HuH-7 (cell line): ENCODE data around the gene CAMK2D.
A peak's percentile ranks its signal among the peaks of the same experiment; 100 is the strongest.

Experiments used
- DNase-seq: peaks from one replicate; pipeline ENCODE4 v3.0.0; 2011; ENCODE audit warnings: low spot score

Gene CAMK2D

GRCh38 chr4:113604955-113605354 is 156.6 kb downstream of the CAMK2D start:
- DNase-seq, result no peak

GRCh38 chr4:113603911-113604310 is 157.6 kb downstream of the CAMK2D start:
- DNase-seq, result no peak

GRCh38 chr4:113602646-113603228 is 158.8 kb downstream of the CAMK2D start:
- no peak for DNase-seq

- no peak for DNase-seq
Measured at GRCh38 chr4:113601636-113602035, 159.9 kb downstream of the CAMK2D start.

- DNase-seq, result no peak
Measured at GRCh38 chr4:113596396-113596795, 165.1 kb downstream of the CAMK2D start.

- DNase-seq, result no peak
Measured at GRCh38 chr4:113594231-113594556, 167.3 kb downstream of the CAMK2D start.

GRCh38 chr4:113593400-113594230 is 167.9 kb downstream of the CAMK2D start:
- no peak for DNase-seq

- no peak for DNase-seq
Measured at GRCh38 chr4:113591982-113592381, 169.6 kb downstream of the CAMK2D start.

GRCh38 chr4:113588895-113589668 is 172.5 kb downstream of the CAMK2D start:
- no peak for DNase-seq

GRCh38 chr4:113587640-113588275 is 173.8 kb downstream of the CAMK2D start:
- DNase-seq, result no peak

- DNase-seq, result no peak
Measured at GRCh38 chr4:113587156-113587555, 174.4 kb downstream of the CAMK2D start.

GRCh38 chr4:113586072-113586471 is 175.5 kb downstream of the CAMK2D start:
- no peak for DNase-seq

- peak; percentile 8 for DNase-seq
Measured at GRCh38 chr4:113584407-113585150, 177.0 kb downstream of the CAMK2D start.

GRCh38 chr4:113582737-113583136 is 178.8 kb downstream of the CAMK2D start:
- no peak for DNase-seq

- DNase-seq, result no peak
Measured at GRCh38 chr4:113579360-113579759, 182.2 kb downstream of the CAMK2D start.

GRCh38 chr4:113576947-113577678 is 184.4 kb downstream of the CAMK2D start:
- no peak for DNase-seq

GRCh38 chr4:113575401-113575800 is 186.1 kb downstream of the CAMK2D start:
- DNase-seq, result no peak

GRCh38 chr4:113574636-113575103 is 186.9 kb downstream of the CAMK2D start:
- DNase-seq, result no peak

- no peak for DNase-seq
Measured at GRCh38 chr4:113572620-113573019, 188.9 kb downstream of the CAMK2D start.

- DNase-seq, result no peak
Measured at GRCh38 chr4:113566015-113566795, 195.3 kb downstream of the CAMK2D start.
